OCI-LY7 (cell line): ENCODE data around the gene LEMD2.

Experiments used
- EZH2phosphoT487 ChIP-seq: fragments of 200-600 bp; sonication (generic); IDR thresholded peaks from 2 replicates; pipeline ENCODE4 v1.6.1; 2018; ENCODE audit warnings: low read depth, borderline replicate concordance, mild to moderate bottlenecking, mixed run types, antibody characterized with exemption, low read length, moderate library complexity, mixed read lengths
- TF ChIP-seq, protein P1 (sequence below): fragments of 200-600 bp; sonication (generic); conservative IDR thresholded peaks from 2 replicates; pipeline ENCODE4 v1.5.1; 2014; ENCODE audit warnings: mild to moderate bottlenecking, antibody characterized with exemption, low read length, moderate library complexity, mixed read lengths

DNA sequence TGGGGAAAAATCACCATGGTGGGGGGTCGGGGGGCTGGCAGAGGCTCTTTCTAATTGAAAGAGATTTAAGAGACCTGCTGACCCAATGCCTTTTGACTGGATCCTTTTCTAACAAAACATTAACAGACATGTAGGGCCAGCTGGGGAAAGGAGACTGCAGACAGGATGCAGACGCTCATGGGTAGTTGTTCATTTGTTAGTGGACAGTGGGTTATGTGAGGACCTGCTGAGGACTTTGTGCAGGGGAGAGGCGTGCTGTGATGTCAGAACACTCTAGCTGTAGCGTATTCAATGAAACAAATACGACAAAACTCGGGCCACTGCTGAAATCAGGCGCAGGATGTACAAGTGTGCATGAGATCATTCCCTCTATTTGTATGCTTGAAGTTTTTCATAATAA, 43.4 kb downstream of the LEMD2 start:
- TF ChIP-seq, protein P1, sequence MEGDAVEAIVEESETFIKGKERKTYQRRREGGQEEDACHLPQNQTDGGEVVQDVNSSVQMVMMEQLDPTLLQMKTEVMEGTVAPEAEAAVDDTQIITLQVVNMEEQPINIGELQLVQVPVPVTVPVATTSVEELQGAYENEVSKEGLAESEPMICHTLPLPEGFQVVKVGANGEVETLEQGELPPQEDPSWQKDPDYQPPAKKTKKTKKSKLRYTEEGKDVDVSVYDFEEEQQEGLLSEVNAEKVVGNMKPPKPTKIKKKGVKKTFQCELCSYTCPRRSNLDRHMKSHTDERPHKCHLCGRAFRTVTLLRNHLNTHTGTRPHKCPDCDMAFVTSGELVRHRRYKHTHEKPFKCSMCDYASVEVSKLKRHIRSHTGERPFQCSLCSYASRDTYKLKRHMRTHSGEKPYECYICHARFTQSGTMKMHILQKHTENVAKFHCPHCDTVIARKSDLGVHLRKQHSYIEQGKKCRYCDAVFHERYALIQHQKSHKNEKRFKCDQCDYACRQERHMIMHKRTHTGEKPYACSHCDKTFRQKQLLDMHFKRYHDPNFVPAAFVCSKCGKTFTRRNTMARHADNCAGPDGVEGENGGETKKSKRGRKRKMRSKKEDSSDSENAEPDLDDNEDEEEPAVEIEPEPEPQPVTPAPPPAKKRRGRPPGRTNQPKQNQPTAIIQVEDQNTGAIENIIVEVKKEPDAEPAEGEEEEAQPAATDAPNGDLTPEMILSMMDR = no peak
- no peak for TF ChIP-seq EZH2phosphoT487
